HL-60 (cell line): ENCODE measurements around the gene CAPN8.

Experiments
- DNase-seq, 2 experiments: peaks; one replicate each; pipeline ENCODE4 v3.0.0-alpha.2; 2010 to 2020; ENCODE audit warnings: low read depth in 1 of 2, low spot score in 1 of 2
- H3K27ac ChIP-seq: fragments of 250-450 bp; sonication (Bioruptor Pico); replicated peaks from 2 replicates; pipeline ENCODE4 v1.5.1; 2020; ENCODE audit warnings: mild to moderate bottlenecking, moderate library complexity
- H3K27me3 ChIP-seq: fragments of 250-450 bp; sonication (Bioruptor Pico); 2 replicates; pipeline ENCODE4 v1.5.1; 2021; ENCODE audit warnings: mild to moderate bottlenecking, moderate library complexity; ENCODE audit not compliant: insufficient read depth, poor library complexity, severe bottlenecking
- H3K4me3 ChIP-seq: replicated peaks from 2 replicates; pipeline ENCODE4 v1.5.1; 2011; ENCODE audit warnings: mild to moderate bottlenecking, control low read depth, low read length; ENCODE audit not compliant: insufficient read depth
- CTCF ChIP-seq: IDR thresholded peaks from one replicate; pipeline ENCODE4 v1.5.1; 2011; ENCODE audit warnings: low read length, control low read depth, inconsistent platforms; ENCODE audit not compliant: insufficient read depth
- GABPA ChIP-seq: IDR thresholded peaks from 2 replicates; pipeline ENCODE4 v1.6.1; 2012; ENCODE audit warnings: low read depth
- POLR2AphosphoS5 ChIP-seq: IDR thresholded peaks from 2 replicates; pipeline ENCODE4 v1.6.1; 2012; ENCODE audit warnings: low read depth
- REST ChIP-seq: IDR thresholded peaks from 2 replicates; pipeline ENCODE4 v1.6.1; 2012; ENCODE audit warnings: low read depth; ENCODE audit not compliant: insufficient replicate concordance
- SPI1 ChIP-seq: IDR thresholded peaks from 2 replicates; pipeline ENCODE4 v1.6.1; 2012; ENCODE audit warnings: low read depth, mild to moderate bottlenecking, borderline replicate concordance

CAPN8 gene

GRCh38 chr1:223667484-223668182 lies 2.1 kb upstream of the CAPN8 start:
- no peak for TF ChIP-seq SPI1
- TF ChIP-seq CTCF, result no peak
- no peak for TF ChIP-seq REST
- TF ChIP-seq GABPA, result no peak
- no peak for TF ChIP-seq POLR2AphosphoS5

GRCh38 chr1:223664106-223664505 lies 1.4 kb downstream of the CAPN8 start:
- no peak overlapping the region for H3K27ac ChIP-seq
- no peak for DNase-seq
- H3K27me3 ChIP-seq, result peaks cover 7% of the 10 kb centered on the region
- no peak for TF ChIP-seq REST
- TF ChIP-seq SPI1, result no peak
- no peak for TF ChIP-seq CTCF
- no peak for TF ChIP-seq GABPA
- no peak for TF ChIP-seq POLR2AphosphoS5
- no peak overlapping the region for H3K4me3 ChIP-seq

More at GRCh38 chr1:223667484-223668182, 2.1 kb upstream of the CAPN8 start:
- Histone ChIP-seq H3K27me3 (peaks cover 7% of the 10 kb centered on the region), H3K27ac (no peak overlapping the region), H3K4me3 (no peak overlapping the region)
- DNase-seq, result no peak

- H3K27me3 ChIP-seq, result peaks cover 7% of the 10 kb centered on the region
- H3K27ac ChIP-seq, result no peak overlapping the region
- peak in 1 of 2 experiments; percentile 78 for DNase-seq
- no peak overlapping the region for H3K4me3 ChIP-seq
- TF ChIP-seq POLR2AphosphoS5 (peak; percentile 49; the same call in 1 of the 2 replicates), REST (no peak), GABPA (no peak), SPI1 (peak; percentile 31; the same call in 1 of the 2 replicates), CTCF (no peak)
Measured at GRCh38 chr1:223662943-223663342, 2.6 kb downstream of the CAPN8 start.
